ENCODE results near the gene UXT. TPM values are rescaled to one million over a fixed set of nuclear protein-coding genes. Genes with fewer than 3 reads are reported as not detected.

The UXT gene
- total and polyA plus RNA-seq, 9 of the 15 experiments (the other 6 are each of a cell fraction or from before 2014, with no cell fraction given) = 141 to 300 (median 204) TPM

- TF ChIP-seq ETV1 (tag; conservative IDR thresholded peaks at IDR 0.05; ENCODE audit: low read depth) (0 out of 2 replicates have a peak, but pooled peaks have one; percentile 40), ZNF316 (IDR thresholded peaks at IDR 0.05) (peak; percentile 70), PRMT5 (CRISPR knock-in tag; IDR thresholded peaks at IDR 0.05) (no peak), SIX5 (IDR thresholded peaks at IDR 0.05; ENCODE audit: borderline replicate concordance in 1 of 2, insufficient read depth in 1 of 2, low read depth in 1 of 2, low read length in 2 of 2) (no peak), RCOR1 (IDR thresholded peaks at IDR 0.05; ENCODE audit: borderline replicate concordance in 1 of 2, low read depth in 2 of 2, low read length in 2 of 2) (peak in 1 of 2 experiments; percentile 58; a peak in 1 of 4 replicates), CBX1 (IDR thresholded peaks at IDR 0.05; ENCODE audit: low read depth) (no peak), TCF7 (IDR thresholded peaks at IDR 0.05; ENCODE audit: borderline replicate concordance) (no peak), ZNF3 (CRISPR knock-in tag; IDR thresholded peaks at IDR 0.05) (no peak), ETS1 (conservative IDR thresholded peaks at IDR 0.05; ENCODE audit: control insufficient read depth, low read depth, low read length) (no peak), HNRNPH1 (optimal IDR thresholded peaks at IDR 0.05; ENCODE audit: low read depth, low read length) (no peak), SRSF7 (optimal IDR thresholded peaks at IDR 0.05; ENCODE audit: low read depth, low read length) (no peak), CHD7 (IDR thresholded peaks at IDR 0.05; ENCODE audit: low read depth, low read length) (no peak), RBM25 (IDR thresholded peaks at IDR 0.05; ENCODE audit: low read depth, low read length, severe bottlenecking) (no peak), ZC3H4 (CRISPR knock-in tag; IDR thresholded peaks at IDR 0.05; ENCODE audit: borderline replicate concordance) (no peak), MAFK (IDR thresholded peaks at IDR 0.05; ENCODE audit: low read length) (peak; percentile 28; the same call in 1 of the 2 replicates), ZNF239 (CRISPR knock-in tag; IDR thresholded peaks at IDR 0.05) (no peak)
Observed at GRCh38 chrX:47608130-47608810, 50.7 kb downstream of the UXT start (continued).
